NCI-H1436 (cell line): Measurements from ENCODE around the gene ALDH1L1.

Experiments used
- DNase-seq: peaks from one replicate; lab custom pipeline; 2025; lab: John Stamatoyannopoulos, UW

Gene ALDH1L1

DNA sequence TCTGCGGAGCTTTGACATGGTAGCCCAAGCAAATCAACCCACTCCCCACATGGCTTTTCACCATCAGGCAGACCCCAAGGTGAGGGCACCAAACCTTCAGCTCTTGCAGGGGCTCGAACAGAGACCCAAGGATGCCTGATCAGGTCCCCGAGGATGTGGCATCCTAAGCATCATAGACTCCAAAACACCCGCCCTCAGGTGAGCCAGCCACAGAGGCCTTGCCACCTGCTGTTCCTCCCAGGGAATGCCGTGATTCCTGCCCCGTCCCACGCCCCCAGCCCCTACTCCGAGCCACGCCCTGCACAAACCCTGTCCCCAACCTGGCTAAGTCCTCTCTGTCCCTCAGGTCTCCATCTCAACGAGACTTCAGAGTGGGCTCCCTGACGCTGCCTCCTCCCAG lies 61.8 kb downstream of the ALDH1L1 start:
- no peak for DNase-seq

DNA sequence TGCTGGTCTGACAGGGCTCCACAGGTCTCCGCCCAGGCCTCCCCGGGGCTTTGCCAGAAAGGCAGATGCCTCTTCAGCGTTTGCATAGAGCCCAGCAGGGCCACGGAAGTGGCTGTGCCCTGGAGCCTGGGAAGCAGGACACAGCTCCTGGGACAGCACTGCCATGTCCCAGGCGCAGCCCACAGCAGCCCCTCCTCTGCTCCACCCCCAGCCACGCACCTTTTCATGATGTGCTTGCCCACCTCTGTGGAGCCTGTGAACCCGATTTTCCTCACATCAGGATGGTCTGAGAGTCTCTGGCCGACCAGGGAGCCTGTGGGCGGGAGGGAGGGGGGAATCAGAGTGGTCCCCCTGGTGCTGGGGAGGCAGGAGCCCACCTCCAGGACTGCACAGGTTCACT lies 62.6 kb downstream of the ALDH1L1 start:
- no peak for DNase-seq

- no peak for DNase-seq
These were observed 63.2 kb downstream of the ALDH1L1 start for GRCh38 chr3:126117212-126117611.

GRCh38 chr3:126116526-126116925 lies 63.9 kb downstream of the ALDH1L1 start:
- no peak for DNase-seq

DNA sequence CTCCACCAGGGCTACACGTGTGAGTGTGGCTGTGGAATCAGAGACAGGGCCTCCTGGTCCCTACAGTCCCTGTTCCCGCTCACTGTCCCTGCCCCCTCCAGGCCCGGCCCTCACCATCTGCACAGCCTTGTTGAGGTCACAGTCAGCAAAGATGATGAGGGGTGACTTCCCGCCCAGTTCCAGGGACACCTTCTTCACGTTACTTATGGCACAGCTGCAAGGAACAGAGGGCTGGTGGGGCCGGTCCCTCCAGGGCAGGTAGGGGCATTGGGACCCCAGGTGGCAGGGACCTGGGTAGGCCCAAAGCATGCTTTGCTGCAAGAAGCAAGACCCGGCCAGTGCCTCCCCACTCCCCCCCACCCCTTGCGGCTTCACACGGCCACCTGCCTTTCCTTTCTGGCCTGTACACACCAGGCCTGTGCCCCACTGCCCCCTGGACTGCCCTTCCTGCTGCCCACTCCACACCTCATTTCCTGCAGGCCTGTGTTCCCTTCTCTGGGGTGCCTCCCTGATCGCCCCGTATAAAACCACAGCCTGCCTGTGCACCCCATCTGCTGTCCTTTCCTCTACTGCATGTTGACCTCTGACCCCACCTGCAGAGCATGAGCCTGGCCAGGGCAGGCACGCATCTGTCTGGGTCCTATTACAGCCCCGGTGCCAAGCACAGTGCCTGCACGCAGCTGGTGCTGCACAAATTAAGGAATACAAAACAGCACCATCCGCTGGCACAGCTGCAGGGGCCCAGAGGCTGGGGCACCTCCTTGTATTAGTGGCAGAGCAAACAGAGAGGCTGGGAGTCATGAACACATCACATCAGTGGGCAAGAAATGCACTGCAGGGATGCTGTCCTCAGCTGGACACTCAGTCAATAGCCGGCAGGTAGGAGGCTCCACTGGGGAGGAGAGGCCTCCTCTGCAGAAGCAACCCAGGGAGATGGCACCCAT lies 65.7 kb downstream of the ALDH1L1 start:
- no peak for DNase-seq

- DNase-seq = no peak
These were observed 66.5 kb downstream of the ALDH1L1 start for GRCh38 chr3:126113733-126114442.

DNA sequence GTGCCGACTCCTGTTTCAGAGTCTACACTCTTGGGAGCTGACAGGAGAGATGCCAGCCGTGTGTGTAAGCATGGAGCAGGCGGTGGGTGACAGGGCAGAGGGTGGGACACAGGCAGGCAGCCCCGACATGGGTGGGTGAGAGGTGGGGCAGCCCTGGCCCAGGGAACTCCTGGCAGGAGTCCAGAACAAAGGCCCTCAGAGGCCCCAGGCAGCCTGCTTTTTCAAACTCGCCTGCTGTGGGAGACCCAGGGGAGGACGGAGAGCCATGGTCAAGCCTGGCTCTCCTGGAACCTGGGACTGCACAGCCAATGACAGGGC lies 67.2 kb downstream of the ALDH1L1 start:
- no peak for DNase-seq

- DNase-seq = no peak
These were observed 67.7 kb downstream of the ALDH1L1 start for GRCh38 chr3:126112531-126113237.

DNA sequence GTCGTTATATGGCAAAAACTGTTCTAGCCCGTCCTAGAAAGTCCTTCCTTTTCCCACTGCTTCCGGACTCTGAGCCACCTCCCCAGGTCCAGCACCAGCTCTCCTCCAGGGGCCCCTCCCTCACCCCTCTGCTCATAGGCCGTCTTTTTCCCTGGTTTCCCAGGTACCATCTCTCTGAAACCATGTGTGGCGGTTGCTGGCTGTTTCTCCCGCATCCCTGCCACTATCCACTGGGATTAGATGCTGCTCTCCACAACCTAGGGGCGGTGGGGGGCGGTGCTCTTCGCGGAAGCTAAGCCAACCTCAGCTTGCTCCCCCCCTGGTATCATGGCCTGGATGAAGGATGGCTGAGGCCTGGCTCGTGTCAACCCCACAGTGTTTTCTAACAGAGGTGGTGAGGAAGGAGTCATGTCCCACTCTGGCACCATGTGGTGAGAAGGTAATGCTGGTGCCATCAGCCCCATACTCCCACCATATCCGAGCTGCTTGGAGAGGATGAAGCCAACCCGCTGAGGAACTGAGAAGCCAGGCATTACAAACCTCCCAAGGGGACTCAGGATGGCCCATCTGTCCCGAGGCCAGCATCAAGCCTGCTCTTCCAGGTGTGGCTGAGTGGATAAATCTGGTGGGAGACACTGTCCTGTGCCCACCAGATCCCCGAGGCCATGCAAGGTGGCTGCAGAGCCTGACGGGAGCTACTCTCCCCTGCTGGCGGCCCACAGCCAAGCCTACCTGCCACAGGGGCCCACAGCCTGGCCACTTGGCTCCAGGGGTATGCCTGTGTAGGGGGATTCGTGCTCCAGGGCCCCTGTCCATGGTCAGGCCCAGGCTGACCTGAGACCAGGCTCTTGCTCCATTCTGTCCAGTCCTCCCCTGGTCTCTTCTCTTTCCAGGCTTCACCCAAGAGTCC lies 68.6 kb downstream of the ALDH1L1 start:
- no peak for DNase-seq

- no peak for DNase-seq
These were observed 69.2 kb downstream of the ALDH1L1 start for GRCh38 chr3:126111126-126111551.

DNA sequence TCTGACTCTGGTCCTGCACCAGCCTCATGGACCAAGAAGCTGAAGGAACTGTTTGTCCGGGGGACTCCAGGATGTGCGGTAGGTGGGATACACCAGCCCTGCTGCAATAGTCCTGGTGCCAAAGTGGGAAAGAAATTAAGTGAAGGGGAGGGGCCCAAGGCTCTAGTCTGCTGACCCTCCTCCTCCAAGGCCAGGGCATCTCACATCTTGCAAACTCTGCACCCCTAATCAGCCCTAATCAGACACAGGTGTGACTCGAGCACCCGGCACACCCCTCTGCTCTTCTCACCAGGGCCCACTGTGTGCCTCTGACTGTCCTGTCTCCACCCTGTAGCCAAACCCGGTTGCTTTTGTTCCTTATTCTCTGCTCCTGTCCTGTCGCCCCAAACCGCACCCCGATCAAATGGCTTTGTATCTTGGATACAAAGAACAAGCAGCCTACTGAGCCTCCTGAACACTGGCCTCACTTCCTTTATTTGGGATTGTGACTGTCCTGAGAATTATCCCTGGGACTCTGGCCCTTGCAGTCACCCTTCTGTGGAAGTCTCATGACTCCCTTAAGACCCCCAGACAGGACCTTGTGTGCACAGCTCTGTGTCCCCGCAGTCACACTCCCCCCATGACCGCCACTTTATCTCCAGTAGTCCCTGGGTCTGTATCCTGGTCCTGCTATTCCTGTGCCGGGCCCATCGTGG lies 69.8 kb downstream of the ALDH1L1 start:
- no peak for DNase-seq

- no peak for DNase-seq
These were observed 70.5 kb downstream of the ALDH1L1 start for GRCh38 chr3:126109880-126110235.

GRCh38 chr3:126109146-126109879 lies 71.1 kb downstream of the ALDH1L1 start:
- DNase-seq = no peak

- DNase-seq = no peak
These were observed 71.7 kb downstream of the ALDH1L1 start for GRCh38 chr3:126108676-126109050.

DNA sequence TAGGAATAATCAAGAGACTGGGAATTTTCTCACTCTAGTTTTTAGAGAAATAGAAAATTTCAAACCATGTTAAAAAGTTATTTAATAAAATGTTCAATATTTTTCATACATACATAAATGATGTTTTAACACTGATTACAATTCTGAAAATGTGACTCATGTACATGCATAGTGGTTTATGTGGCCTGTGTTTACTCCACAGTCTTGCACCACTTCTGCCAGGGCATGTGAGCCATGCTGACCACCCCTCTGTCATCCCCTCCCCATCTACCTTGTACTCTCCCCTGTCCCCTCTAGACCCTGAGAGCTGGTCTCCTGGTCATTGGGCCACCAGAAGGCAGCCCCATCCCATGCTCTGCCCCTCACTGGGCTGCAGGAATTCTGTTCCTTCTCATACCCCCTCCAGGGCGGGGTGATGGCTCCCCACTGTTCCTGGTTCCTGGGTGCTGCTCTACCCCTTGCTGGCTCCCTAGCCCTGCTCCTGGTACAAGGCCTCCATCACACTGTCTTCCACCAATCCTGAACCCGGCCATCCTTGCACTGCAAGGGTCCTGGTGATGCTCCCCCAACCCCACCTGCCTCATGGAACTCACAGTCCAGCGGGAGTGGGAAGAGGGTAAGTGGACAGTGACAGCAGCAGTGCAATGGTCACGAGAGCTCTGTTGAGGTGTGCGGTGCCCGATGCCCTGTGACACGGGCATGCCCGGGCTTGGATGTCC lies 72.3 kb downstream of the ALDH1L1 start:
- DNase-seq = no peak

DNA sequence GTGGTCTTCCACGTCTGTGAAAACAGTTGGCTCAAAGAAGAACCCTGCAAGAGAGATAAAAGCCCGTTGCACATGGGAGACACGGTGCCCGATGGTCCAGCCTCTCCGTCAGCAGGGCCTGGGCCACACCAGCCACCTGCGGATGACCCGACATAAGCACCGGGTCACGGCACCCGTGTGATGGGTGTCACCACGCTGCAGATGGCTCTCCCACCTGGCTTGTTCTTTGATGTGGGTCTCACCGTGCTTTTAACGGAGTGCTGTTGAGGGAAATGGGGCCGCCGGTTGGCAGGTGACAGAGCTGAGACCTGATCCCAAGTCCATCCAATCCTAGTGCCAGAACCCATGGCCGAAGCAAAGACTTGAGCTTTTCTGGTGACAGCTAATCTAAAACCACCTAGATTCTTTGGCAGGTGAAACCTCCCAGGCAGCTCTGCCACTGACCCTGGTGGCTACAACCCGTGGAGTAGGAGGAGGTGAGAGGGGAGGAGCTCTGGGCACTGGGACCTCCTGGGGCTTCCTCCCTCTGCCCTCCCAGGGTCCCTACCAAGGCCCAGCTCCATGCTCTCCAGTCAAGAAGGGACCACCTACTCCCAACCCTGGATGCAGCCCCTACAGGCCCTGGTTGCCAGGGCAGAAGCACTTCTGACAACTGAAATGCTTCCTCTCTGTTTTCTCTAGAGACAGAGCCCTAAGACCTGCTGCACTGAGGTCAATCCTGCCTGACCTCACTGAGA lies 73.0 kb downstream of the ALDH1L1 start:
- DNase-seq = no peak

DNA sequence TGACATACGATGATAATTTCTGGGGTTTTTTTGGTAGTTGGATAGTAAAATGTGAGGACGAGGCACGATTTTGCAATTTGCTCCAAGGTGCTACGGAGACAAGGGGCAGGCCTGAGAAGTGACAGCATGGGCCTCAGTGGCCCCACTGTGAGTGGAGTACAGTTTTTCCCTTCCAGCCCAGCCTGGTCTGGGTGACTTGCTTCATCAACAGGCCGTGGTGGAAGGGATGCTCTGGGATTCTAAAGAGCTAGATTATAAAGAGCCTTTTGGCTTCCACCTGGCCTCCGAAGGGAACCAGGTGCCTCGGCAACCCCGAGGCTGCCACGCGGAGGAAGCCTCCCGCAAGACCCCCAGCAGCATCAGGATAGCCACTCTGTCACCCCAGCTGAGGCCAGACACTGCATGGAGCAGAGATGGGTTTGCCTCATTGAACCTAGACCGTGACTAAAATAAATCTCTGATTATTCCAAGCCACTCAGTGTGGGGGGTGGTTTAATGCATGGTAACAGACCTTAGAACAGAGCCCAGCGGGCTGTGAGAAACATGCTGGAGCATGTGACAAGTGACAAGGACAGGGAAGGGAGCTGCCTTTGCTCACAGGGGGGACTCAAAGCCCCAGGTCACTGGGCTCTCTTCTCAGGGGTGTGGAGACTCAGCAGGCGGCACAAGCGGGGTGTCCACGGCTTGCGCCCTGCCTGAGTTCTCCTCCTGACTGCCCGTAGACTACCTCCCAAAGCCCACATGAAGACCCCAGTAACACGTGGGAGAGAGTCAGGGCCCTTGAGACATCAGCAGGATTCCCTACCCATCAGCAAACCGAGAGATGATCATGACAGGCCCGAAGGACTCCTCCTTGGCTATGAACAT lies 73.8 kb downstream of the ALDH1L1 start:
- no peak for DNase-seq

DNA sequence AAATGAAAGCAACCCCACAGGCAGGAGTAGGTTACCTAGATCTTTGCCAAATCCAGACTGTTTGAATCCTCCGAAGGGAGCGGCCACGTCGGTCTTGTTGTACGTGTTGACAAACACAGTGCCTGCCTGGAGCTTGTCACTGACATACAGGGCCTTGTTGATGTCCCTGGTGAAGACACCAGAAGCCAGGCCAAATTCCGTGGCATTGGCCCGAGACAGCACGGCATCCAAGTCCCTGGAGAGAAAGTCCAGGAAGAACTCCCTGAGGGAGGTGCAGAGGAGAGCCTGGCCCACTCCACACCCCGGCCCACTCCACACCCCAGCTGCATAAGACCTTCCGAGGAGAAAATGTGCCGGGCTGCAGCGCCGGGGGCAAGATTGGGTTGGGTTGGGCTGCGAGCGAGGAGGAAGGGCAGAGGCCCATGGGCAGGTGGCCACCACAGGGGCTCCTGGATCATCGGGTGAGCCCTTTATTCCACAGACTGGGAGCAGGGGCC lies 74.6 kb downstream of the ALDH1L1 start:
- no peak for DNase-seq
